GM12892 (cell line): ENCODE data around the gene TBCC.
A peak's percentile ranks its signal among the peaks of the same experiment; 100 is the strongest.
"Not testable (repeated sequence)": the region's sequence is repeated elsewhere in the genome, so short reads cannot be mapped to it uniquely, and the experiment has no call there.

Experiments
- DNase-seq: peaks from one replicate; pipeline ENCODE4 v3.0.0; 2011; ENCODE audit not compliant: insufficient read length
- FAIRE-seq: peaks from 2 replicates; lab custom pipeline; 2011; peaks lifted over from hg19 to GRCh38; lab: Jason Lieb, UNC
- POLR2A ChIP-seq: IDR thresholded peaks from 2 replicates; pipeline ENCODE4 v1.6.1; 2011; ENCODE audit warnings: low read depth, low read length, control low read depth
- POLR2AphosphoS5 ChIP-seq: IDR thresholded peaks from 2 replicates; pipeline ENCODE4 v1.6.1; 2011; ENCODE audit warnings: low read depth, low read length, control low read depth
- TAF1 ChIP-seq: IDR thresholded peaks from 2 replicates; pipeline ENCODE4 v1.6.1; 2011; ENCODE audit warnings: low read depth, mild to moderate bottlenecking, control low read depth, low read length, borderline replicate concordance

Gene TBCC

GRCh38 chr6:42782689-42783176 lies 36.8 kb upstream of the TBCC start:
- TF ChIP-seq POLR2AphosphoS5 (peak; percentile 46; the same call in 1 of the 2 replicates), POLR2A (no peak; the same call in 1 of the 2 replicates), TAF1 (no peak; the same call in none of the 2 replicates)
- DNase-seq (peak; percentile 48), FAIRE-seq (peak; percentile 5)

- FAIRE-seq (peak; percentile 14), DNase-seq (peak; percentile 36)
- TF ChIP-seq TAF1: peak; percentile 41; the same call in 1 of the 2 replicates
- peak; percentile 27; the same call in 1 of the 2 replicates for TF ChIP-seq POLR2A
- no peak for TF ChIP-seq POLR2AphosphoS5
These were observed 36.1 kb upstream of the TBCC start, which contains the start of gene BICRAL for GRCh38 chr6:42781796-42782688. TSS of gene BICRAL (plus strand) at chr6:42782052. CDS start at chr6:42822023, 39,971 bp downstream.

GRCh38 chr6:42781546-42781795 lies 35.6 kb upstream of the TBCC start:
- TF ChIP-seq POLR2A: no peak
- no peak for TF ChIP-seq POLR2AphosphoS5
- TF ChIP-seq TAF1: no peak
- FAIRE-seq (no peak), DNase-seq (no peak)

- DNase-seq (no peak), FAIRE-seq (no peak)
- TF ChIP-seq TAF1: no peak
- no peak for TF ChIP-seq POLR2AphosphoS5
- TF ChIP-seq POLR2A: no peak
These were observed 33.6 kb upstream of the TBCC start for GRCh38 chr6:42779521-42779920.

GRCh38 chr6:42778122-42778521 lies 32.2 kb upstream of the TBCC start:
- FAIRE-seq (no peak), DNase-seq (no peak)
- TF ChIP-seq POLR2A (no peak), TAF1 (no peak), POLR2AphosphoS5 (no peak)

GRCh38 chr6:42777126-42777822 lies 31.4 kb upstream of the TBCC start:
- TF ChIP-seq TAF1 (no peak), POLR2AphosphoS5 (no peak), POLR2A (no peak)
- FAIRE-seq: peak; percentile 82
- no peak for DNase-seq

GRCh38 chr6:42774821-42775487 lies 29.1 kb upstream of the TBCC start:
- TF ChIP-seq POLR2A (peak; percentile 74), TAF1 (0 out of 2 replicates have a peak, but pooled peaks have one; percentile 36), POLR2AphosphoS5 (peak; percentile 80; the same call in 1 of the 2 replicates)
- peak; percentile 84 for FAIRE-seq
- not testable (repeated sequence) for DNase-seq

GRCh38 chr6:42774201-42774600 lies 28.3 kb upstream of the TBCC start:
- DNase-seq (no peak), FAIRE-seq (peak; percentile 42)
- TF ChIP-seq TAF1 (no peak), POLR2AphosphoS5 (no peak), POLR2A (no peak)

- no peak for TF ChIP-seq TAF1
- FAIRE-seq (no peak), DNase-seq (no peak)
These were observed 25.8 kb upstream of the TBCC start for GRCh38 chr6:42771741-42772100.

GRCh38 chr6:42769836-42770235 lies 23.9 kb upstream of the TBCC start:
- no peak for FAIRE-seq
- TF ChIP-seq POLR2AphosphoS5: no peak
- TF ChIP-seq TAF1: no peak
- no peak for TF ChIP-seq POLR2A
- DNase-seq: no peak

- DNase-seq (no peak), FAIRE-seq (no peak)
- TF ChIP-seq POLR2A: no peak
- TF ChIP-seq POLR2AphosphoS5: no peak
- TF ChIP-seq TAF1: no peak
These were observed 23.1 kb upstream of the TBCC start for GRCh38 chr6:42769051-42769450.
